Nephron (organoid): ENCODE data around the gene ABCC1.

Experiments used
- H3K27ac Mint-ChIP-seq, 3 experiments: 2 replicates each; pipeline ENCODE4 v1.8.0; 2020; ENCODE audit warnings: mixed read lengths in 3 of 3, mild to moderate bottlenecking in 2 of 3, moderate library complexity in 1 of 3
- H3K27me3 Mint-ChIP-seq: 2 replicates; pipeline ENCODE4 v1.8.0; 2021; ENCODE audit warnings: low read depth, mild to moderate bottlenecking, moderate library complexity, mixed read lengths
- H3K36me3 Mint-ChIP-seq: 2 replicates; pipeline ENCODE4 v1.8.0; 2020; ENCODE audit warnings: low read depth, mixed read lengths
- H3K4me1 Mint-ChIP-seq: 2 replicates; pipeline ENCODE4 v1.8.0; 2020; ENCODE audit warnings: mixed read lengths
- H3K4me3 Mint-ChIP-seq, 3 experiments: 2 replicates each; pipeline ENCODE4 v1.8.0; 2020; ENCODE audit warnings: mild to moderate bottlenecking in 3 of 3, mixed read lengths in 3 of 3, moderate library complexity in 2 of 3
- H3K9me3 Mint-ChIP-seq: 2 replicates; pipeline ENCODE4 v1.8.0; 2020; ENCODE audit warnings: mixed read lengths
- TF ChIP-seq, protein P1 (sequence below), 3 experiments: fragments of 200-600 bp; sonication (generic); IDR thresholded peaks; one replicate each; pipeline ENCODE4 v1.5.0; 2021; ENCODE audit warnings: antibody characterized with exemption in 3 of 3; ENCODE audit not compliant: unreplicated experiment in 3 of 3

Gene ABCC1

GRCh38 chr16:16131204-16131603, 181.8 kb downstream of the ABCC1 start:
- TF ChIP-seq, protein P1, sequence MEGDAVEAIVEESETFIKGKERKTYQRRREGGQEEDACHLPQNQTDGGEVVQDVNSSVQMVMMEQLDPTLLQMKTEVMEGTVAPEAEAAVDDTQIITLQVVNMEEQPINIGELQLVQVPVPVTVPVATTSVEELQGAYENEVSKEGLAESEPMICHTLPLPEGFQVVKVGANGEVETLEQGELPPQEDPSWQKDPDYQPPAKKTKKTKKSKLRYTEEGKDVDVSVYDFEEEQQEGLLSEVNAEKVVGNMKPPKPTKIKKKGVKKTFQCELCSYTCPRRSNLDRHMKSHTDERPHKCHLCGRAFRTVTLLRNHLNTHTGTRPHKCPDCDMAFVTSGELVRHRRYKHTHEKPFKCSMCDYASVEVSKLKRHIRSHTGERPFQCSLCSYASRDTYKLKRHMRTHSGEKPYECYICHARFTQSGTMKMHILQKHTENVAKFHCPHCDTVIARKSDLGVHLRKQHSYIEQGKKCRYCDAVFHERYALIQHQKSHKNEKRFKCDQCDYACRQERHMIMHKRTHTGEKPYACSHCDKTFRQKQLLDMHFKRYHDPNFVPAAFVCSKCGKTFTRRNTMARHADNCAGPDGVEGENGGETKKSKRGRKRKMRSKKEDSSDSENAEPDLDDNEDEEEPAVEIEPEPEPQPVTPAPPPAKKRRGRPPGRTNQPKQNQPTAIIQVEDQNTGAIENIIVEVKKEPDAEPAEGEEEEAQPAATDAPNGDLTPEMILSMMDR (IDR thresholded peaks at IDR 0.05; ENCODE audit: unreplicated experiment in 3 of 3) = no peak
- no peaks in the 10 kb centered on the region for H3K27me3 Mint-ChIP-seq
- no peaks in the 10 kb centered on the region for H3K4me1 Mint-ChIP-seq
- H3K27ac Mint-ChIP-seq = no peak overlapping the region
- H3K4me3 Mint-ChIP-seq = no peak overlapping the region
- no peaks in the 10 kb centered on the region for H3K9me3 Mint-ChIP-seq
- H3K36me3 Mint-ChIP-seq = peaks cover 53% of the 10 kb centered on the region

DNA sequence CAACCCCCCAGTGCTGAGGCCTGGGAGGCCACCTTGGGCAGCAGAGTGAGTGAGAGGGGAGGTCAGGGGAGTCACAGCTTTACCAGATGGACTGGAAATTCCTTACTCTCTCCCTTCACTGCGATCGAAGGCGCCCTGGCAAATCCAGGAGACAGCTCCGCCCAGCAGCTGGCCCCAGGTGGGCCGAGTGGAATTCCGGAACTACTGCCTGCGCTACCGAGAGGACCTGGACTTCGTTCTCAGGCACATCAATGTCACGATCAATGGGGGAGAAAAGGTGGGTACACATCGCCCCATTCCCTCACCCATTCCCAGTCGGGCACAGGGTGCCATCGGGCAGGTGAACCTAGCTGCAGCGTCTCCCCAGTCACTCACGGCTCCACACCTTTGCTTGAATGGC, 182.2 kb downstream of the ABCC1 start:
- Mint-ChIP-seq H3K27me3 (no peaks in the 10 kb centered on the region), H3K4me3 (no peak overlapping the region), H3K4me1 (no peaks in the 10 kb centered on the region), H3K9me3 (no peaks in the 10 kb centered on the region), H3K27ac (no peak overlapping the region), H3K36me3 (peaks cover 55% of the 10 kb centered on the region)
- TF ChIP-seq, protein P1 (IDR thresholded peaks at IDR 0.05; ENCODE audit: unreplicated experiment in 3 of 3) = no peak

DNA sequence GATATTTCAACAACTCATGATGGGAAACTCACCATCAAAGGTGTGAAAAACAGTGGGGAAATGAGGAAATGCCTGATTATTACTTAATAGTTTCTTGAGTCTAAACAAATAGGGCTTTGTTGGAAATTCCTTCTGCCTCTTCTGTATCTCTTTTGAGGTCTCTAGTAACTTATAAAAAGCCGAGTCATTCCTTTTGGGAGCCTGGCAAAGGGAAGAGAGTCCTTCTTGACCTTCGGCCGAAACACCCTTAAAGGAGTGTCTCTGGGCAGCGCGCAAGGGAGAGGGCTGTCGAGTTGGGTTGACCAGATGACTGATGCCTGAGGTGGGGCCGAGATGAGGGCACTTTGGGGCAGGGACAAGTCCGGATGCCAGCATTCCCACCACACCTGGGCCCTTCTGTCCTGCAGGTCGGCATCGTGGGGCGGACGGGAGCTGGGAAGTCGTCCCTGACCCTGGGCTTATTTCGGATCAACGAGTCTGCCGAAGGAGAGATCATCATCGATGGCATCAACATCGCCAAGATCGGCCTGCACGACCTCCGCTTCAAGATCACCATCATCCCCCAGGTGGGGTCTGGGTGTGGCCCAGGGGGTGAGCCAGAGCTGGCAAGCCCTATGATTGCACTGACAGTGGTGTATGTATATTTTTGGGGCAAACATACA, 184.7 kb downstream of the ABCC1 start:
- no peak overlapping the region for H3K4me3 Mint-ChIP-seq
- no peaks in the 10 kb centered on the region for H3K27me3 Mint-ChIP-seq
- no peak overlapping the region for H3K27ac Mint-ChIP-seq
- no peaks in the 10 kb centered on the region for H3K4me1 Mint-ChIP-seq
- no peaks in the 10 kb centered on the region for H3K9me3 Mint-ChIP-seq
- H3K36me3 Mint-ChIP-seq = peaks cover 58% of the 10 kb centered on the region
- TF ChIP-seq, protein P1 (IDR thresholded peaks at IDR 0.05; ENCODE audit: unreplicated experiment in 3 of 3) = no peak

GRCh38 chr16:16136588-16136987, 187.2 kb downstream of the ABCC1 start:
- Mint-ChIP-seq H3K36me3 (peaks cover 73% of the 10 kb centered on the region), H3K9me3 (no peaks in the 10 kb centered on the region), H3K4me1 (peaks cover 5% of the 10 kb centered on the region), H3K4me3 (no peak overlapping the region), H3K27me3 (no peaks in the 10 kb centered on the region), H3K27ac (no peak overlapping the region)
- TF ChIP-seq, protein P1 (IDR thresholded peaks at IDR 0.05; ENCODE audit: unreplicated experiment in 3 of 3) = no peak

DNA sequence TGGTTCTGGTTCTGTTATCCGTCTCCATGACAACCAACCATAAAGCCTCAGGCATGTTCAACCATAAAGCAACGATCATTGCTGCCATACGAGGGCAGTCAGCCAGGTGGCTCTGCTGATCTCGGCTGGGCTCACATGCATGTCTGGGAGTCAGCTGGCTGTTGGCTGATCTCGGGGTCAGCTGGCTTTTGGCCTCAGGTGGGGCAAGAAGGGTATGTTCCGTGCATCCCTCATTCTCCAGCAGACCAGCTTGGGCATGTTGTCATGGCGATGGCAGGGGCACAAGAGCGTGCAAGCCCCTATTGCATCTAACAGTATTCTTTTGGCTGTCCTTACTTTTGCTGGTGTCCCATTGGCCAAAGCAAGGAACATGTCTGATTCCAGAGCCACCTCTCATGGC, 187.7 kb downstream of the ABCC1 start:
- Mint-ChIP-seq H3K9me3 (no peaks in the 10 kb centered on the region), H3K36me3 (peaks cover 70% of the 10 kb centered on the region), H3K27ac (no peak overlapping the region), H3K27me3 (no peaks in the 10 kb centered on the region), H3K4me3 (no peak overlapping the region), H3K4me1 (peaks cover 5% of the 10 kb centered on the region)
- TF ChIP-seq, protein P1 (IDR thresholded peaks at IDR 0.05; ENCODE audit: unreplicated experiment in 3 of 3) = no peak

GRCh38 chr16:16138034-16138635, 188.7 kb downstream of the ABCC1 start:
- peaks cover 5% of the 10 kb centered on the region for H3K4me1 Mint-ChIP-seq
- no peak overlapping the region for H3K27ac Mint-ChIP-seq
- no peaks in the 10 kb centered on the region for H3K27me3 Mint-ChIP-seq
- no peak overlapping the region for H3K4me3 Mint-ChIP-seq
- peaks cover 74% of the 10 kb centered on the region for H3K36me3 Mint-ChIP-seq
- TF ChIP-seq, protein P1 (IDR thresholded peaks at IDR 0.05; ENCODE audit: unreplicated experiment in 3 of 3) = no peak
- H3K9me3 Mint-ChIP-seq = no peaks in the 10 kb centered on the region
